Hematopoietic multipotent progenitor cell (in vitro differentiated cells): Measurements from ENCODE around the gene P2RY4. TPM values are rescaled to one million over a fixed set of nuclear protein-coding genes. Genes with fewer than 3 reads are reported as not detected.
"Not testable (repeated sequence)": the region's sequence is repeated elsewhere in the genome, so short reads cannot be mapped to it uniquely, and the experiment has no call there.

Experiments
- DNase-seq, 3 donors: peaks; one replicate each; pipeline ENCODE4 v3.0.0-alpha.2; 2011 to 2015; ENCODE audit warnings: low read depth in 2 of 3, low spot score in 2 of 3
- small RNA-seq: library from RNA; depleted of rRNA; stranded (forward); fragments of <200 nt; gene quantifications from one replicate; pipeline ENCODE3, GENCODE V24; 2012
- total RNA-seq: library from RNA; depleted of rRNA; stranded (reverse); fragments of >200 nt; gene quantifications from one replicate; pipeline ENCODE4 v1.2.3, GENCODE V29; 2012

Gene P2RY4
- total RNA-seq, 1 donor, result 0.81 TPM

- DNase-seq, result no peak
These were observed 15.1 kb downstream of the P2RY4 start for GRCh38 chrX:70244881-70245280.

GRCh38 chrX:70243601-70244000 lies 16.4 kb downstream of the P2RY4 start:
- DNase-seq, result not testable (repeated sequence)

GRCh38 chrX:70241501-70241900 lies 18.5 kb downstream of the P2RY4 start:
- no peak for DNase-seq

GRCh38 chrX:70240751-70241150 lies 19.3 kb downstream of the P2RY4 start:
- DNase-seq, result no peak

- no peak for DNase-seq
These were observed 25.6 kb downstream of the P2RY4 start, which contains the start of gene AWAT1 for GRCh38 chrX:70234355-70234754. Gene AWAT1, plus strand, starts transcription at chrX:70234655. Its CDS starts 41 bp downstream, at chrX:70234696.

GRCh38 chrX:70231666-70232065 lies 28.3 kb downstream of the P2RY4 start:
- DNase-seq, result no peak

- DNase-seq, result no peak
These were observed 33.3 kb downstream of the P2RY4 start for GRCh38 chrX:70226687-70227086.

GRCh38 chrX:70226048-70226447 lies 34.0 kb downstream of the P2RY4 start:
- no peak for DNase-seq

GRCh38 chrX:70219938-70220764 lies 39.9 kb downstream of the P2RY4 start:
- no peak for DNase-seq

- not testable (repeated sequence) for DNase-seq
These were observed 50.4 kb downstream of the P2RY4 start for GRCh38 chrX:70209570-70209969.

- no peak for DNase-seq
These were observed 51.5 kb downstream of the P2RY4 start for GRCh38 chrX:70208479-70208878.

Small RNA genes within 50 kb of the gene (small RNA-seq; reads per million reads assigned to genes)
- gene RNA5SP507, result not detected

Other genes with a start within 250 kb of the P2RY4 start
- not detected for gene AWAT2, start 210.3 kb downstream of the P2RY4 start, total RNA-seq
- not detected for gene OTUD6A, start 197.7 kb downstream of the P2RY4 start, total RNA-seq
- 84.3 TPM for gene IGBP1, start 126.8 kb downstream of the P2RY4 start, total RNA-seq
- gene DGAT2L6, start 82.7 kb downstream of the P2RY4 start, total RNA-seq, result not detected
- not detected for gene AWAT1, start 25.5 kb downstream of the P2RY4 start, total RNA-seq
- gene ARR3, start 8.1 kb upstream of the P2RY4 start, total RNA-seq, result not detected
- gene RAB41, start 22.0 kb upstream of the P2RY4 start, total RNA-seq, result not detected
- 10.8 TPM for gene PDZD11, start 29.7 kb upstream of the P2RY4 start, total RNA-seq
- 0.81 TPM for gene KIF4A, start 29.9 kb upstream of the P2RY4 start, total RNA-seq
- not detected for gene GDPD2, start 163.1 kb upstream of the P2RY4 start, total RNA-seq
- 6.7 TPM for gene DLG3, start 184.6 kb upstream of the P2RY4 start, total RNA-seq